ENCODE measurements around the gene CTNNA2. TPM values are rescaled to one million over a fixed set of nuclear protein-coding genes. Genes with fewer than 3 reads are reported as not detected.

CTNNA2 gene
- total RNA-seq, 1 donor from 2014 or later, result 2.9 TPM

- H3K27me3 Mint-ChIP-seq (ENCODE audit: low read depth), result no peaks in the 10 kb centered on the region
- no peak overlapping the region for H3K27ac Mint-ChIP-seq (ENCODE audit: unreplicated experiment)
- no peak overlapping the region for H3K4me3 Mint-ChIP-seq
- H3K9me3 Mint-ChIP-seq, result peaks cover 2% of the 10 kb centered on the region
- no peak for TF ChIP-seq CTCF (conservative IDR thresholded peaks at IDR 0.05)
- H3K36me3 Mint-ChIP-seq (ENCODE audit: low read depth), result no peaks in the 10 kb centered on the region
- H3K4me1 Mint-ChIP-seq, result peaks cover 5% of the 10 kb centered on the region
- DNase-seq (ENCODE audit: low read depth, low spot score), result no peak
Observed at GRCh38 chr2:79729532-79729931, 216.7 kb downstream of the CTNNA2 start.

- no peaks in the 10 kb centered on the region for H3K27me3 Mint-ChIP-seq (ENCODE audit: low read depth)
- DNase-seq (ENCODE audit: low read depth, low spot score), result no peak
- no peaks in the 10 kb centered on the region for H3K36me3 Mint-ChIP-seq (ENCODE audit: low read depth)
- H3K4me3 Mint-ChIP-seq, result no peak overlapping the region
- TF ChIP-seq CTCF (conservative IDR thresholded peaks at IDR 0.05), result no peak
- no peaks in the 10 kb centered on the region for H3K9me3 Mint-ChIP-seq
- H3K27ac Mint-ChIP-seq (ENCODE audit: unreplicated experiment), result no peak overlapping the region
- H3K4me1 Mint-ChIP-seq, result no peaks in the 10 kb centered on the region
Observed at GRCh38 chr2:79734518-79734917, 221.7 kb downstream of the CTNNA2 start.

GRCh38 chr2:79740879-79741443 is 228.1 kb downstream of the CTNNA2 start:
- H3K27ac Mint-ChIP-seq (ENCODE audit: unreplicated experiment), result no peak overlapping the region
- H3K9me3 Mint-ChIP-seq, result no peaks in the 10 kb centered on the region
- H3K36me3 Mint-ChIP-seq (ENCODE audit: low read depth), result no peaks in the 10 kb centered on the region
- TF ChIP-seq CTCF (conservative IDR thresholded peaks at IDR 0.05), result no peak
- no peaks in the 10 kb centered on the region for H3K27me3 Mint-ChIP-seq (ENCODE audit: low read depth)
- peaks cover 4% of the 10 kb centered on the region for H3K4me1 Mint-ChIP-seq
- H3K4me3 Mint-ChIP-seq, result no peak overlapping the region
- no peak for DNase-seq (ENCODE audit: low read depth, low spot score)

- H3K9me3 Mint-ChIP-seq, result peaks cover 5% of the 10 kb centered on the region
- no peak for DNase-seq (ENCODE audit: low read depth, low spot score)
- H3K27me3 Mint-ChIP-seq (ENCODE audit: low read depth), result no peaks in the 10 kb centered on the region
- H3K27ac Mint-ChIP-seq (ENCODE audit: unreplicated experiment), result no peak overlapping the region
- no peaks in the 10 kb centered on the region for H3K36me3 Mint-ChIP-seq (ENCODE audit: low read depth)
- H3K4me1 Mint-ChIP-seq, result no peaks in the 10 kb centered on the region
- no peak overlapping the region for H3K4me3 Mint-ChIP-seq
- TF ChIP-seq CTCF (conservative IDR thresholded peaks at IDR 0.05), result no peak
Observed at GRCh38 chr2:79750321-79750720, 237.5 kb downstream of the CTNNA2 start.

GRCh38 chr2:79757526-79757925 is 244.7 kb downstream of the CTNNA2 start:
- Mint-ChIP-seq H3K27me3 (ENCODE audit: low read depth) (no peaks in the 10 kb centered on the region), H3K4me3 (no peak overlapping the region), H3K9me3 (peaks cover 2% of the 10 kb centered on the region), H3K27ac (ENCODE audit: unreplicated experiment) (no peak overlapping the region), H3K36me3 (ENCODE audit: low read depth) (no peaks in the 10 kb centered on the region), H3K4me1 (no peaks in the 10 kb centered on the region)
- no peak for TF ChIP-seq CTCF (conservative IDR thresholded peaks at IDR 0.05)
- DNase-seq (ENCODE audit: low read depth, low spot score), result no peak
